Measurements from ENCODE around the gene ELP4.

The ELP4 gene

GRCh38 chr11:31797190-31798056 is 287.9 kb downstream of the ELP4 start:
- H3K4me1 ChIP-seq (ENCODE audit: insufficient read depth, low read length, severe bottlenecking) = no peaks in the 10 kb centered on the region
- no peaks in the 10 kb centered on the region for H3K79me2 ChIP-seq (ENCODE audit: insufficient read depth, low read length)
- no peak overlapping the region for H3K27ac ChIP-seq (ENCODE audit: low read depth, low read length, poor library complexity, severe bottlenecking)
- H3K36me3 ChIP-seq (ENCODE audit: insufficient read depth, low read length) = no peaks in the 10 kb centered on the region
- H3K27me3 ChIP-seq (ENCODE audit: insufficient read depth, low read length) = no peaks in the 10 kb centered on the region
- no peak overlapping the region for H2AFZ ChIP-seq (ENCODE audit: low read length)
- no peaks in the 10 kb centered on the region for H3F3A ChIP-seq (ENCODE audit: insufficient read depth, low read length)
- H3K4me3 ChIP-seq (ENCODE audit: low read depth, low read length, poor library complexity, severe bottlenecking) = no peak overlapping the region
- no peak overlapping the region for H3K4me2 ChIP-seq (ENCODE audit: low read length)
- no peak for TF ChIP-seq EZH2 (IDR thresholded peaks at IDR 0.05; ENCODE audit: borderline replicate concordance, low read length)
- TF ChIP-seq, protein P1, sequence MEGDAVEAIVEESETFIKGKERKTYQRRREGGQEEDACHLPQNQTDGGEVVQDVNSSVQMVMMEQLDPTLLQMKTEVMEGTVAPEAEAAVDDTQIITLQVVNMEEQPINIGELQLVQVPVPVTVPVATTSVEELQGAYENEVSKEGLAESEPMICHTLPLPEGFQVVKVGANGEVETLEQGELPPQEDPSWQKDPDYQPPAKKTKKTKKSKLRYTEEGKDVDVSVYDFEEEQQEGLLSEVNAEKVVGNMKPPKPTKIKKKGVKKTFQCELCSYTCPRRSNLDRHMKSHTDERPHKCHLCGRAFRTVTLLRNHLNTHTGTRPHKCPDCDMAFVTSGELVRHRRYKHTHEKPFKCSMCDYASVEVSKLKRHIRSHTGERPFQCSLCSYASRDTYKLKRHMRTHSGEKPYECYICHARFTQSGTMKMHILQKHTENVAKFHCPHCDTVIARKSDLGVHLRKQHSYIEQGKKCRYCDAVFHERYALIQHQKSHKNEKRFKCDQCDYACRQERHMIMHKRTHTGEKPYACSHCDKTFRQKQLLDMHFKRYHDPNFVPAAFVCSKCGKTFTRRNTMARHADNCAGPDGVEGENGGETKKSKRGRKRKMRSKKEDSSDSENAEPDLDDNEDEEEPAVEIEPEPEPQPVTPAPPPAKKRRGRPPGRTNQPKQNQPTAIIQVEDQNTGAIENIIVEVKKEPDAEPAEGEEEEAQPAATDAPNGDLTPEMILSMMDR (IDR thresholded peaks at IDR 0.05; ENCODE audit: low read length) = no peak
- no peaks in the 10 kb centered on the region for H3K9me2 ChIP-seq (ENCODE audit: low read depth, low read length)
- H4K20me1 ChIP-seq (ENCODE audit: insufficient read depth, low read length) = no peaks in the 10 kb centered on the region
- no peaks in the 10 kb centered on the region for H3K9me3 ChIP-seq (ENCODE audit: low read length)
- H3K9ac ChIP-seq (ENCODE audit: low read length) = no peak overlapping the region

DNA sequence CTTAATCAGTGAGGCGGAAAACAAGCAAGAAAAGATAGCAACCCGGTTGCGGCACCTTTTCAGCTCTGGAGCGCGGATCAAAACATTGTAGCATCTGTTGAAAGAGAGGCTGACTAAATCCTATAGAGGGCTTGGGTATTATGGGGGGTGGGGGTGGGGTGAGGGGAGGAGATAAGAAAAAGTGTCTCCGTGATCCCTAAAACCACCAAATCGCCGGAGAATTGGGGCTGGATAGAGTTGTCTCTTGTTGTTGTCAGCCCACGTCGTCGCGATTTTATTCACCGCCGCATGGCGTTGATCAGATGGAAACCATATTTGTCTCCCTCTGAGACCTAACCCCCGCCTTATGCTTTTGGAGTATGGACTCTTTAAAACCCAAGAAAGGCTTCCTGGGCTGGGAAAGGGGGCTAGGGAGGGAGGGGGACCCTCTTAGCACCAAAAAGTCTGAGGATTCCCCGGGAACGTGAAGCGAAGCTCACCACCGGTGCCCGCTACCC is 288.5 kb downstream of the ELP4 start:
- Histone ChIP-seq H3K9ac (ENCODE audit: low read length) (no peak overlapping the region), H3F3A (ENCODE audit: insufficient read depth, low read length) (no peaks in the 10 kb centered on the region), H3K4me1 (ENCODE audit: insufficient read depth, low read length, severe bottlenecking) (no peaks in the 10 kb centered on the region), H3K4me3 (ENCODE audit: low read depth, low read length, poor library complexity, severe bottlenecking) (peak overlapping the region; percentile 38), H3K27me3 (ENCODE audit: insufficient read depth, low read length) (no peaks in the 10 kb centered on the region), H2AFZ (ENCODE audit: low read length) (no peak overlapping the region), H3K79me2 (ENCODE audit: insufficient read depth, low read length) (no peaks in the 10 kb centered on the region), H3K36me3 (ENCODE audit: insufficient read depth, low read length) (no peaks in the 10 kb centered on the region), H3K9me3 (ENCODE audit: low read length) (no peaks in the 10 kb centered on the region), H3K4me2 (ENCODE audit: low read length) (peak overlapping the region; percentile 38; the same call in 1 of the 2 replicates), H4K20me1 (ENCODE audit: insufficient read depth, low read length) (no peaks in the 10 kb centered on the region), H3K27ac (ENCODE audit: low read depth, low read length, poor library complexity, severe bottlenecking) (no peak overlapping the region), H3K9me2 (ENCODE audit: low read depth, low read length) (no peaks in the 10 kb centered on the region)
- no peak for TF ChIP-seq EZH2 (IDR thresholded peaks at IDR 0.05; ENCODE audit: borderline replicate concordance, low read length)
- TF ChIP-seq, protein P1 (IDR thresholded peaks at IDR 0.05; ENCODE audit: low read length) = no peak

GRCh38 chr11:31798554-31799434 is 289.2 kb downstream of the ELP4 start:
- no peaks in the 10 kb centered on the region for H4K20me1 ChIP-seq (ENCODE audit: insufficient read depth, low read length)
- H3F3A ChIP-seq (ENCODE audit: insufficient read depth, low read length) = no peaks in the 10 kb centered on the region
- H3K36me3 ChIP-seq (ENCODE audit: insufficient read depth, low read length) = no peaks in the 10 kb centered on the region
- H3K9ac ChIP-seq (ENCODE audit: low read length) = no peak overlapping the region
- H2AFZ ChIP-seq (ENCODE audit: low read length) = no peak overlapping the region
- H3K79me2 ChIP-seq (ENCODE audit: insufficient read depth, low read length) = no peaks in the 10 kb centered on the region
- no peaks in the 10 kb centered on the region for H3K4me1 ChIP-seq (ENCODE audit: insufficient read depth, low read length, severe bottlenecking)
- no peaks in the 10 kb centered on the region for H3K9me3 ChIP-seq (ENCODE audit: low read length)
- no peaks in the 10 kb centered on the region for H3K9me2 ChIP-seq (ENCODE audit: low read depth, low read length)
- peak overlapping the region; percentile 38; the same call in 1 of the 2 replicates for H3K4me2 ChIP-seq (ENCODE audit: low read length)
- TF ChIP-seq, protein P1 (IDR thresholded peaks at IDR 0.05; ENCODE audit: low read length) = peak; percentile 26; the same call in 1 of the 2 replicates
- no peak for TF ChIP-seq EZH2 (IDR thresholded peaks at IDR 0.05; ENCODE audit: borderline replicate concordance, low read length)
- no peak overlapping the region for H3K27ac ChIP-seq (ENCODE audit: low read depth, low read length, poor library complexity, severe bottlenecking)
- H3K4me3 ChIP-seq (ENCODE audit: low read depth, low read length, poor library complexity, severe bottlenecking) = peak overlapping the region; percentile 38
- H3K27me3 ChIP-seq (ENCODE audit: insufficient read depth, low read length) = no peaks in the 10 kb centered on the region
